CD1c-positive myeloid dendritic cell (primary cell): ENCODE data around the gene IDS.
"Not testable (repeated sequence)": the region's sequence is repeated elsewhere in the genome, so short reads cannot be mapped to it uniquely, and the experiment has no call there.

ENCODE experiments used
- DNase-seq: peaks from one replicate; pipeline ENCODE4 v3.0.0-alpha.2; 2016; ENCODE audit errors: extremely low spot score

Gene IDS

DNA sequence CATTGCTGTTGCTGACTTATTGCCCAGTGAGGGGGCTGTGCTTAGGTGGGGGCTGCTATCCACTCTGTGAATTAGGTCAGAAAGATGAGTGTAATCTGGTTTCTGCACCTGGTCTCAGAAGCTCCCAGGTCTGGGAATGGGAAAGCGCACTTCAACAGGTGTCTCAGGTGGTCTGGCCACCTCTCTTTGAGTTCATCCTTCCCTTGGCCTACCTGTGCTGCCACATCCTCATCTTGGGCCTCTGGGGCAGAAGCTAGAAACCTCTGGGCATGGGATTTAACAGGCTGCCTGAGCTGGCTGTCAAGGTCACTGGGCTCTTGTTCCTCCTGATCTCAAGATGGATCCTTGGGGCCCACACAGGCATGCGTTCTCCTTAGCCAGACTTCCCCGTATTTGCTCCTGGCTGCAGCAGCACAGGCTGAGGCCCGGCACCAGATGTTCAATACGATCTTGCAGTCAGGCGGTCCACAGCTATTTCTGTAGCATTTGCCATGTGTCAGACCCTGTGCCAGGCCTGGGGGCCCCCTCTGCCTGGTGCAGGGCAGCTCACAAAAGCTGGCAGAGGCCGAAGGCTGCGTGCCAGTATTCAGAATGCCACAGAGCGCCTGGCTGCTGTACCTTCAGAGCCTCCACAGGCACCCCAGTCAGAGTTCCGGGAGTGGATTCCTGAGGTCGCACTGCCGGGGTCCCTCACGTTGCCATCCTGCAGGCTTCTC is 21.4 kb upstream of the IDS start:
- peak; percentile 23 for DNase-seq

DNA sequence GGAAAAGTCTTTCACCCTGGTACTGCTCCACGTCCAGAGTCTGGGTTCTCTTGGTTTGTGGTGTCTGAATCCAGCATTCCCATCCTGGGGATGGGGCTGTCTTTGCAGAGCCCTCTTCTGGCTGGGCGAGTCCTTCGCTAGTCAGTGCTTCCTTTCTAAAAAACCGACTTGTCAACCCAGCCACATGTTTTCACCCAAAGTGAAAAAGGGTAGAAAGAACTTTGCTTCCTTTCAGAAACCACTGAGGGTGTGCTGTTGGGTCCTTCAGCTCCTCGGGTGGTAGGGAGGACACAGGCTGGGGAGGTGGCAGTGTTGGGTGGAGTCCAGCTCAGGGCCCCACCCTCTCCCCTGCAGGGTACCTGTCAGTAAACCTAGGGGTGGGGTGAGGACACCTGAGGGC is 20.8 kb upstream of the IDS start:
- DNase-seq, result peak; percentile 35

DNA sequence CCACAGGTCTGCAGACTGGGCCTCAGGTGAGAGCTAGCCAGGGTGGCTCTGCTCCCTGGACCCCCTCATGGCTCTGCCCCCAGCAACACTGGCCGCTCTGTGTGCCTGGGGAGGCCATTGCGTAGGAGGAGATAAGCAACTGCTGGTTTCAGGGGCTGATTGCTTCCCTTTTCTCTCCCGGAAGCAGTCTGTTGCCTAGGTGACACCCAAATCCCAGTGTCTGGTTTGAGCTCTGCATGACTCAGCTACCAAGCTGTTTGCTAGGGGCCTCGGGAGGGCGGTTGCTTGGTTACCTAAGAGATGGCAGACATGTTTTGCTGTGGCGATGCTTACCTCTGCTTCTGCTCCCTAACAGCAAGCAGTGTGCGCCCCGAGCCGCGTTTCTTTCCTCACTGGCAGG is 20.3 kb upstream of the IDS start:
- DNase-seq, result peak; percentile 69

DNA sequence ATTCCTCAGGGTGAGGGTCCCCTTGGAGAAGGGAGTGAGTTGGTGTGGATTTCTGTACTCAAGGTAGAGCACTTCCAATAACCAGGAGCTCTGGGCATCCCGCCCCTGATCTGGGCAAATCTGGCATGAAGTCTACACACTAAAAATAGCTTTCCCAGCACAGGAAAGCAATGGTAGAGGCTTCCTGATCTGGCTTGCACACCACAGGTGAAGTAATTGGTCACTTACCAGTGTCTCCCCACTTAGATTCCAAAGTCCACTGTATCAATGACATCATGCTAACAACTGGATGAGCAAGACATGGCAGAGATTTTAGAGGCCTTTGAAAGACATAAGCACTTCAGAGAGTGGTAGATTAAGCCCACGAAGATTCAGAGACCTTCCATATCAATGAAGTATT is 17.8 kb upstream of the IDS start:
- DNase-seq, result no peak

DNA sequence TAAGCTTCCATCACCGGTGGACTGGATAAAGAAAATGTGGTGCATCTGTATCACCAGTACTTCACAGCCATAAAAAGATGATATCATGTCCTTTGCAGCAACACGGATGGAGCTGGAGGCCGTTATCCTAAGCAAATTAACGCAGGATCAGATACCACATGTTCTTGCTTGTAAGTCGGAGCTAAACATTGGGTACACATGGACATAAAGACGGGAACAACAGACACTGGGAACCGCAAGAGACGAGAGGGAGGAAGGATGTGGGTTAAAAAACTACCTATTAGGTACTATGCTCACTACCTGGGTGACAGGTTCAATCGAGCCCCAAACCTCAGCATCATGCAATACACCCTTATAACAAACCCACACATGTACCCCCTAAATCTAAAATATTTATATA is 16.3 kb upstream of the IDS start:
- DNase-seq, result no peak

DNA sequence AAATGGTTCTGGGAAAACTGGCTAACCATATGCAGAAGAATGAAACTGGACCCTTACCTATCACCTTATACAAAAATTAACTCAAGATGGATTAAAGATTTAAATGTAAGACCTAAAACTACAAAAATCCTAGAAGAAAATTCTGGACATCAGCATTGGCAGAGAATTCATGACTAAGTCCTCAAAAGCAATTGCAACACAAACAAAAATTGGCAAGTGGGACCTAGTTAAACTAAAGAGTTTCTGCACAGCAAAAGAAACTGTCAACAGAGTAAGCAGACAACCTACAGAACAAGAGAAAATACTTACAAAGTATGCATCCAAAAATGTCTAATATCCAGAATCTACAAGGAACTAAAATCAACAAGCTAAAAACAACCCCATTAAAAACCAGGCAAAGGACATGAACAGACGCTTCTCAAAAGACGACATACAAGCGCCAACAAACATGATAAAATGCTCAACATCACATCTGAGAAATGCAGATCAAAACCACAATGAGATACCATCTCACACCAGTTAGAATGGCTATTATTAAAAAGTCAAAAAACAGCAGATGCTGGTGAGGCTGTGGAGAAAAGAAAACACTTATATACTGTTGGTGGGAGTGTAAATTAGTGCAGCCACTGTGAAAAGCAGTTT is 15.7 kb upstream of the IDS start:
- DNase-seq, result not testable (repeated sequence)

DNA sequence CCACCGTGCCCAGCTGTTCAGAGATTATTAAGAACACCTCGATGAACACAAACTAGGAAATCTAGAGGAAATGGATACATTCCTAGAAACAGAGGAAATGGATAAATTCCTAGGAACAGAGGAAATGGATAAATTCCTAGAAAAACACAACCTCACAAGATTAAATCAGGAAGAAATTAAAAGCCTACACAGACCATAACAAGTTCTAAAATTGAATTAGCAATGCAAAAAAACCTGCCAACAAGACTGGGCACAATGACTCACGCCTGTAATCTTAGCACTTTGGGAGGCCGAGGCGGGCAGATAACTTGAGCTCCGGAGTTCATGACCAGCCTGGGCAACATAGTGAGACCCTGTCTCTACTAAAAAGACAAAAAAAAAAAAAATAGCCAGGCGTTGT is 13.1 kb upstream of the IDS start:
- DNase-seq, result no peak

DNA sequence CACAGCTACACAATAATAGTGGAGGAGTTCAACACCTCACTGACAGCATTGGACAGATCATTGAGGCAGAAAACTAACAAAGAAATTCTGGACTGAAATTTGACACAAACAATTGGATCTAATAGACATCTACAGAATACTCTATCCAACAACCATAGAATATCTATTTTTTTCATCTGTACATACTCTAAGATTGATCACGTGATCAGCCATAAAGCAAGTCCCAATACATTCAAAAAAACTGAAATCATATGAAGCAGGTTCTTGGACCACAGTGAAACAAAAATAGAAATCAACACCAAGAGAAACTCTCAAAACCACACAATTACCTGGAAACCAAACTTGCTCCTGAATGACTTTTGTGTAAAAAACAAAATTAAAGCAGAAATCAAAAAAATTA is 12.2 kb upstream of the IDS start:
- DNase-seq, result no peak

DNA sequence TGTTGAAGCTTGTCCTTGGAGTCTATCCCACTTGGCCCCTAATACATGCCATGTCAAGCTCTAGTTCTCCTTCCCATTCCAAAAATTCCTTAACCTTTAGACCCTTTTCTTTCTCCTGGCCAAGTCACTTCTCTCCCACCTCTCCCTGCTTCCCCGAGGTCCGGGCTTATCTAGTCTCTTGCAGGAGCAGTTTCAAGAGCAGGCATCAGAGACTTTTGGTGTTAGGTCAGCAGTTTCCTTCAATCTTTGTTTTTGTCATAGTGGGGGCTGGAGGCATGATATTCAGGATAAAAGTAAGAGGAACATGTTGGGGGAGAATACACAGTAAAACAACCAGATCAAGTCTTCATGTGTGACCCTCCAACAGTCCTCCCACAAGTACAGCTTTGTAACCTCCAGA is 11.5 kb upstream of the IDS start:
- DNase-seq, result no peak

DNA sequence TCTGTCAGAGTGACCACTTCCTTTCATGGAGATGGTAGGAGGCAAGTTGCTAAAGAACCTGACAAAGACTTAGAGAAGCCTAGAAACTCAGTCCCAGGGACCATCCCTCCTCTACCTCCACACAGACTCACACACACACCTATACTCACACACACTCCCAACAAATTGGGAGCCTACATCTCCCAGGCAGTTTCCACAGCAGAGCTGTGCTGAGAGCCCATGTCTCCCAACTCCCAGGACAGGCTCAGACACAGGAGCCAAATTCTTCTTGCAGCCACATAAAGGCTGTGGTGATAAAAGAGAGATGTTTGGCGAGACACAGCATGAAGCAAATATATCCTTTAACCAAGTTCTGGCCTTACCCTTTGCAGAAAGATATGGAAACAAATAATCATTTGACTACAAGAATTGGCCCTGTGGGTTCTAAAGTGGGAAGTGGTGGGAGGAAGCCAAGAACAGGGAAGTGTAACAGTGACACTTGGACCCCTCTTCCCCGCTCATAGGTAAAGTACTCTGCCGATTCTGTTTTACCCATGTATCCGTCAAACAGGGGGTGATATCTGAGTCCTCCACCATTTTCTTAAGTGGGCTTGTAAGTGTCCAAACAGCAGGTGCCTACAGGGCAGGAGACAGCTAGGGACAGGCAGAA is 11.0 kb upstream of the IDS start:
- DNase-seq, result peak; percentile 37

DNA sequence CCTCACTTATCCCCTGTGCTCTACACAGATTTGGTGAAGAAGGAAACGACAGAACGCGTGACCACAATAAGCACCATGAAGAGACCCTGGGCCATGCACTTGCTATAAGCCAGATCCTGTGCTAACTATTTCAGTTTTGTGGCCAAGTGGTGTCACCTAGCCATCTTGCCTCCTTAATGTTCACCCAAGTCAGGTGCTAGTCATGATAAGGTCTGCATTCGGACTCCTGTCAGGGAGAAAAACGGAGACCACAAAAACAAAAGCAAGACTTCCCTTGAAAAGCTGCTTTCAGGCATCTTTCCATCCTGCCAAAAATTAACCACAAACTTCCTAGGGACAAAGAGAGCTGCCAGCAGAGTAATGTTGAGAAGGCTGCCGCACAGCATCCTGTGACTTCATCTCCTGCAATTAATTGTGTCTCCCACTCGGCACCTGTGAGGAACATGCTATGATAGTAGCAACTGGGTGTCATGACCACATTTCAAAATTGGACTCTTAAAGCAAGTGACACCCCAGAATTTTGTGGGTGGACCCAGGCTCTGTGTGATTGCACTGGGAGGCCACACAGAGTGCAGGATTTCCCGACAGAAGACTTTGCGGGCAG is 8.8 kb upstream of the IDS start:
- DNase-seq, result peak; percentile 12

DNA sequence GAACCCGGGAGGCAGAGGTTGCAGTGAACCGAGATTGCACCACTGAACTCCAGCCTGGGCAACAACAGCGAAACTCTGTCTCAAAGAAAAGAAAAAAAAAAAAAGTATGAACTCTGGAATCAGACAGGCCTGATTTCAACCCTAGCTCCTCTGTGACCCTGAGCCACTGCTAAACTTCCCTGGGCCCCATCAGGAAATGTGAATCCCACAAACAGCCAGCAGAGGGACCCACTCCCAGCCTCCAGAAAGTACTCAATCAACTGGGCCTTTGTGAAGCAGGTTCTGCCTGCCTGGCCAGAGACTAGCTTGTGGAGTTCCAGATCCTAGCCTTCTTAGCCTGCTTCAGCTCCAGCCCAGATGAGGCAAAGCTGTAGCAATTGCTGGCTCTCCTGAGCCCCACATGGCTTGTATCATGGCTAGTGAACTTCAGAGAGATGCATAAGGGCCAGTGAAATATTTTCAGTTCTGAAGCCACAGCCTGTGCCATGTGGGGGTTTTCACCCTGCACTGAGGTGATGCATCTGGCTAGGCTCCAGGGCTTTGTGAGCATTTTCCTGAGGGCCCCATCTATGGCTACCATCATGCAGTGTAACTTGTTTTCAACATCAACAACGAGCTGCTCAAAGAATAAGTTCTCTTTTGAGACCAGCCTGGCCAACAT is 7.2 kb upstream of the IDS start:
- DNase-seq, result peak; percentile 66

DNA sequence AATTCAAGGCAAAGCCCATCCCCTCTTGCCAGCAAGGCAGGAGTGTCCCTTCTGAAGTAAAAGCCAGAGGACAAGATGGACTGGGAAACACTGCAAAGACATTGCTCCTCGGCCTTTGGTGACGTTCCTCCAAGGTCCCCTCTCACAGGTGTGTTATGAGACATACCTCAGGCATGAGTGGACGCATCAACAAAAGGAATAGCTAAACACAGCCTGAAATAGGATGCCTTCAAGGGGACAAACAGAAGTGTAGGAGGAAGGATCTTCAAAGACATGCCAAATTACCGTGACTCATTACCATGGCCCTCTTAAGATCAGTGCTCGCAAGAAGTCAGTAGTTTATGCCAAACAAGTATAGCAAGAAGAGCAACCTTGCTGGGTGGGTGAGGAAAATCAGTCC is 6.0 kb upstream of the IDS start:
- DNase-seq, result no peak

DNA sequence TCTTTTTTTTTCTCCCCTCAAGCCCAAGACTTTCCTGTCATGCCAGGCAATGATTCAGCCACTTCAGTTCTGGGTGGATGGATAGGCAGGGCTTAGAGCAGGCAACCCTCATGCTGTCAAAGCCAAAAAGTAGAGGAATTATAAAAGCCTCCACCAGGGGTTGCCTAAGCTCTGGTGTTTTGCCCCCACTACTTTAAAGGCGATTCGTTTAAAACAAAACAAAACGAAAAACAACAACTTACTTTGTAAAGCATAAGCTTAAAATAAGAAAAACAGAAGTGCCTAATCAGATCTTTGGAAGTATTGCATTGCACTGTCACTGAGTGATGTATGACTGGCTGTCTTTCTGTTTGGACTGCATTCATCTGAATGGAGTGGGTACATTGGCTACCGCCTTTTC is 5.3 kb upstream of the IDS start:
- DNase-seq, result peak; percentile 51

DNA sequence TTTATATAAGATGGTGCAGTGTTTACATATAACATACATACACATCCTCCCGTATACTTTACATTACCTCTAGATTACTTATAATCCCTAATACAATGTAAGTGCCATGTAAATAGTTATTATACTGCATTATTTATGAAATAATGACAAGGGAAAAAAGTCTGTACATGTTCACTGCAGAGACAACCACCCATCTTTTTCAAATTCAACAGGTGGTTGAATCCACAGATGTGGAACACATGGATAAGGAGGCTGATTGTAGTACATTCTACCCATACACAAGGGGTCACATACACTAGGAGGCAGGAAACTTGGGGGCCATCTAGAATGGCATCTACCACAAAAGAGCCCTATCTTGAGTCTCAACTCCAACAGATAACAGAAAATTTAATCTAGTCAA is 3.4 kb upstream of the IDS start:
- no peak for DNase-seq

DNA sequence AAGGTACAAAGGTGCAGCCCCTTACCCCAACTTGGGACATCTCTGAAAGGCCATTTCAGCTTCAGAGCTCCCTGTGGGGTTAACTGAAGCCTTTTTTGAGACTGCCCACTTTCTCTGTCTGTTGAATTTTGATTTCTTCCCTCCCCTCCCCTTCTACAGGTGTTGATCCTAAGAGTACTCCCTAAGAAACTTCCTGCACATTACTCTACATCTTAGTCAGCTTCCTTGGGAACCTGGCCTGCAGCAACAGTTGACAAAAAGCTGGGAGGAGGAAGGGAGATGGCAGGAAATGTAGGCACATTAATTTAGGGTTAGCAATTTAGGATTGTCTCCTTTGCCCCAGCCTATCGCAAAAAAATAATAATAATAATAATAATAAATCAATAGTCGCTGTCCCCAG is 1.2 kb upstream of the IDS start:
- DNase-seq, result no peak

DNA sequence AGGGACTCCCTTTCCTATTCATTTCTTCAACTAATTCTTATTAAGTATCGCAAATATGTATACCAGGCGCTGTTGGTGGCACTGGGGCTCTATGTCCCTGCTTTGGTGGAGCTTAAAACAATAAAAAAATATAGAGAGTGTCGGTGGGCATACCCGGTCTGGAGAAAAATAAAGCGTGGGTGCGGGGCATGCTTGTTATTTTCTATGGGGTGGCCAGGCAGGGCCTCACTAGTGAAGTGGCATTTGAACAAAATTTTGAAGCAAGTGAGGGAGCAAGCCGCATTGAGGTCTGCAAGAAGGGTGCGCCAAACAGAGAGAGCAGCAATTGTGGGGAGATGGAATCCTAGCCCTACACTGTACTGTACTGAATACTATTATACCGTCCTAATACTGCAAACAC is 565 bp upstream of the IDS start:
- DNase-seq, result no peak

DNA sequence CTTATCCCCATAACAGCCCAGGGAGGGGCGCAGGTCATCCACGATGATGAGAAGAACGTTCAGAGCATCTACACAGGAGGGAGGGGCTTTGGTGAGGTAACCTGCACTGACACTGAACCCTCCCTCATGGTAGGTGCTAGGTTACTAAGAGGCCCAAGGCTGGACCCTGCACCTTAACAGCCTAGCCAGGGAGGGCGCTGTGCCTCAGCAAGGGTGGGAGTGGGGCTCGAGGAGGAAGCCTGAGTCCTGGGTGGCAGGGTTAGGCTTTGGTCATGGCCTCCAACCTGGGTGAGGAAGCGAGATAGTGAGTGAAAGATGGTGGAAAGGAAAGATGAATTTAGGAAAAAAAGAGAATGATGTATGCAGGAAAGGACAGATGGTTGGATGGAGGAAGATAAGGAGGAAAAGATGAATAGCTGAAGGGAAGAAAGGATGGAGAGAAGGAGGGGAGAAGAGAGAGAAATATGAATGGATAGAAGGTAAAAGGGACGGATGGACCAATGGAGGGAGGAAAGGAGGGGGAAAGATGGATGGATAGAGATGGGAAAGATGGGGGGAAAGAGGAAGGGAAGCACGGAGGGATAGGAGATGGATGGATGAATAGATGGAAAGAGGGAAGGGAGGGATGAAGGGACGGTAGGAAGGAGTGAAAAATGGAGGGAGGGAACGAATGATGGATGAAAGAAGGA is 736 bp downstream of the IDS start:
- peak; percentile 66 for DNase-seq

DNA sequence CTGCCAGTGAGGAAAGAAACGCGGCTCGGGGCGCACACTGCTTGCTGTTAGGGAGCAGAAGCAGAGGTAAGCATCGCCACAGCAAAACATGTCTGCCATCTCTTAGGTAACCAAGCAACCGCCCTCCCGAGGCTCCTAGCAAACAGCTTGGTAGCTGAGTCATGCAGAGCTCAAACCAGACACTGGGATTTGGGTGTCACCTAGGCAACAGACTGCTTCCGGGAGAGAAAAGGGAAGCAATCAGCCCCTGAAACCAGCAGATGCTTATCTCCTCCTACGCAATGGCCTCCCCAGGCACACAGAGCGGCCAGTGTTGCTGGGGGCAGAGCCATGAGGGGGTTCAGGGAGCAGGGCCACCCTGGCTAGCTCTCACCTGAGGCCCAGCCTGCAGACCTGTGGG is 1.7 kb downstream of the IDS start:
- DNase-seq, result peak; percentile 71

DNA sequence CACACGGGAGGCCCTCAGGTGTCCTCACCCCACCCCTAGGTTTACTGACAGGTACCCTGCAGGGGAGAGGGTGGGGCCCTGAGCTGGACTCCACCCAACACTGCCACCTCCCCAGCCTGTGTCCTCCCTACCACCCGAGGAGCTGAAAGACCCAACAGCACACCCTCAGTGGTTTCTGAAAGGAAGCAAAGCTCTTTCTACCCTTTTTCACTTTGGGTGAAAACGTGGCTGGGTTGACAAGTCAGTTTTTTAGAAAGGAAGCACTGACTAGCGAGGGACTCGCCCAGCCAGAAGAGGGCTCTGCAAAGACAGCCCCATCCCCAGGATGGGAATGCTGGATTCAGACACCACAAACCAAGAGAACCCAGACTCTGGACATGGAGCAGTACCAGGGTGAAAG is 2.2 kb downstream of the IDS start:
- DNase-seq, result not testable (repeated sequence)

DNA sequence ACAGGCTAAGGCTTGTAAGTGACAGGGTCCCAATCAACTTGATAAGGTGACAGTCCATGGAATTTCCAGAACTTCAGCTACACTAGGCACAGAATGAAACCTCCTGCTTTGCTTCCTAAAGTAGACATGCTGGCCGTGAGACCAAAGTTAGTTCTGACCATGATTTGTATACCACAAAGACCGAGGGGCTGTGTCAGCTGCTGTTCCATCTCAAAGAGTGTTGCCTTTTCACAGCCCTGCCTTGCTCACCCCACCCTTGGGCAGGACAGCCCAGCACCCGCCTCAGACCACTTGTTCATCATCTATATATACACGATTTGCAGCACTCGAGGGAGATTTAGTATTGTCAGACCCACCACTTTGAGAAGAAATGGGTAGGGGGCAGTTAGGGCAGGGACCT is 5.3 kb downstream of the IDS start:
- no peak for DNase-seq

DNA sequence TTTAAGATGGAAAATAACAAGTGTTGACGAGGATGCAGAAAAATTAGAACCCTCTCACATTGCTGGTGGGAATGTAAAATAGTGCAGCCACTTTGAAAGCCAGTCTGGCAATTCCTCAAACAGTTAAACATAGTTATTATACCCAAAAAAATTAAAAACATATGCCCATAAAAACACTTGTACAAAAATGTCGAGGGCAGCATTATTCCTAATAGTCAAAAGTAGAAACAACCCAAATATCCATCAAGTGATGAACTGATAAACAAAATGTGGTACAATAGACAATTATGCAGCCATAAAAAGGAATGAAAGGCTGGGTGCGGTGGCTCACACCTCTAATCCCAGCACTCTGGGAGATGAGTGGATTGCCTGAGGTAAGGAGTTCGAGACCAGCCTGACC is 6.3 kb downstream of the IDS start:
- no peak for DNase-seq
